Neutrophil (primary cell): Measurements from ENCODE around the gene PHYKPL.

Experiments
- H3K27ac ChIP-seq: fragments of 200-600 bp; sonication (generic); 2 replicates; pipeline ENCODE4 v1.5.1; 2016; ENCODE audit warnings: mild to moderate bottlenecking, moderate library complexity
- H3K27me3 ChIP-seq: fragments of 200-600 bp; sonication (generic); 2 replicates; pipeline ENCODE4 v1.6.0; 2016; ENCODE audit warnings: mild to moderate bottlenecking
- H3K36me3 ChIP-seq: fragments of 200-600 bp; sonication (generic); 2 replicates; pipeline ENCODE4 v1.5.1; 2017
- H3K4me1 ChIP-seq, 2 experiments: fragments of 200-600 bp in 1 of 2; sonication (generic) in 1 of 2; 1 replicate in 1 of 2; 2 replicates in 1 of 2; pipeline versions ENCODE4 v1.5.1 to v1.6.1; 2013 to 2016; ENCODE audit warnings: low read depth in 1 of 2, low read length in 1 of 2, mild to moderate bottlenecking in 1 of 2, moderate library complexity in 1 of 2; ENCODE audit not compliant: control insufficient read depth in 1 of 2, insufficient read depth in 1 of 2
- H3K4me3 ChIP-seq, 2 experiments: fragments of 200-600 bp in 1 of 2; sonication (generic) in 1 of 2; 1 replicate in 1 of 2; 2 replicates in 1 of 2; pipeline ENCODE4 v1.5.1; 2013 to 2016; ENCODE audit warnings: low read depth in 1 of 2, low read length in 1 of 2, mild to moderate bottlenecking in 1 of 2, moderate library complexity in 1 of 2
- H3K9me3 ChIP-seq: fragments of 200-600 bp; sonication (generic); 2 replicates; pipeline ENCODE4 v1.5.1; 2016
- CTCF ChIP-seq: fragments of 200-600 bp; sonication (generic); IDR thresholded peaks from 2 replicates; pipeline ENCODE4 v1.5.1; 2016; ENCODE audit warnings: antibody characterized with exemption

Gene PHYKPL

GRCh38 chr5:178236679-178237078 is 4.1 kb upstream of the PHYKPL start:
- Histone ChIP-seq H3K9me3 (no peaks in the 10 kb centered on the region), H3K4me1 (peaks cover 69 to 86% of the 10 kb centered on the region in 2 experiments), H3K27me3 (no peaks in the 10 kb centered on the region), H3K4me3 (no peak overlapping the region), H3K36me3 (no peaks in the 10 kb centered on the region), H3K27ac (no peak overlapping the region)
- no peak for TF ChIP-seq CTCF

GRCh38 chr5:178236126-178236525 is 3.5 kb upstream of the PHYKPL start:
- peaks cover 69 to 86% of the 10 kb centered on the region in 2 experiments for H3K4me1 ChIP-seq
- TF ChIP-seq CTCF, result no peak
- H3K4me3 ChIP-seq, result no peak overlapping the region
- no peaks in the 10 kb centered on the region for H3K27me3 ChIP-seq
- H3K9me3 ChIP-seq, result no peaks in the 10 kb centered on the region
- H3K36me3 ChIP-seq, result no peaks in the 10 kb centered on the region
- no peak overlapping the region for H3K27ac ChIP-seq

DNA sequence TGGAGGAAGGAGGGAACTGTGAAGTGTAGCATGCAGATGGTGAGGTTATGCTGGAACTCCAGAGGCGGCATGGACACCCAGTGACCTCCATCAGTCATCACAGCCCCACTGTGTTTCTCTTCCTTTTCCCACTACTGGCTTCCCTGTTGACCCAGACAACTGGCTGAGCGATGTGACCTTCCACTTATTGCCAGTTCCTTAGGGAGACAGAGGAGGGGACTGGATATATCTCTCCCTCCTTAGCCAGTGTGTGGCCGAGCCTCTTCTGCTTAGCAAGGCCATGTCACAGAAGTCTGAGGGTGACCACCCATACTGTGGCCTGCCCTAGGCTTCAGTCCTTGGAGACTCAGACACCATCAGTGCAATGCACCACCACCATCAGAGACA is 3.0 kb upstream of the PHYKPL start:
- TF ChIP-seq CTCF, result no peak
- Histone ChIP-seq H3K27ac (peak overlapping the region; percentile 24), H3K27me3 (no peaks in the 10 kb centered on the region), H3K36me3 (no peaks in the 10 kb centered on the region), H3K9me3 (no peaks in the 10 kb centered on the region), H3K4me3 (no peak overlapping the region), H3K4me1 (peaks cover 69 to 86% of the 10 kb centered on the region in 2 experiments)

DNA sequence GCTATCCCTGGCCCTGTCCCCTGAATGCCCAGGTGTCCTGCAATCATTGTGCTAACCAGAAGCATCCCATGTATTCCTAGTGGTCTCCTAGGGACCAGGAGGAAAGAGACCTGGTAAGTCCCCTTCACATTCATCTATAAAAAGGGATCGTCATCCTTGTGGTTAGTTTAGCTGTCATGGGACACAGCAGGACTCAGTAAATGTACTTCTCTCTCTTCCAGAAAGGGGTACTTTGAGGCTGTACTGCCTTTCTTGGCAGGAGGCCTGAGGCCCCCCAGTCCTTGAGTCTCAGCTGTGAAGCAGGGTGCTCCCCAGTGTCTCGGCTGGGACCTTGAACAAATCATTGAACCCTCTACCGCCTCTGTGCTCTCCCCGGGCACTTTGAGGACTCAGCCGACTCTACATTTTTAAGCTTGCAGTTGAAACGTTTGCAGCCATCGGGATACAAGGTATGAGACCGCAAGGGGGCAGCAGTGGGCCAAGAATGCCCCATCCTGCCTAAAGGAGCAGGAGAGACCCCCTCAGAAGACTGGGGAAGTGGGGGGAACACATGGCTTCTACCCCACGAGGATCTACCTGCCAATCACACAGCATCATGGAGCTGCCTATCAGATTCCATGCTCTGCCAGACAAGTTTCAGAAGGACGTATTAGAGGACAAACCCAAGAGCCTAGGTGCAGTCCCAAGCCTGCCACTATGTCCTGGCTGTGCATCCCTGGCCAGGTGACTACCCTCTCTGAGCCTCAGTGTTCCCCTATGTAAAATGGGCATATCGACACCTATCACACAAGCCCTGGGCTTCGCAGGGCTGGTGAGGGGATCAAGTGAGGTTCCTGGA is 2.4 kb upstream of the PHYKPL start:
- Histone ChIP-seq H3K36me3 (peaks cover 1% of the 10 kb centered on the region), H3K27ac (peak overlapping the region; percentile 24), H3K4me3 (no peak overlapping the region), H3K9me3 (no peaks in the 10 kb centered on the region), H3K4me1 (peaks cover 68 to 84% of the 10 kb centered on the region in 2 experiments), H3K27me3 (no peaks in the 10 kb centered on the region)
- peak; percentile 64 for TF ChIP-seq CTCF

GRCh38 chr5:178234121-178234749 is 1.6 kb upstream of the PHYKPL start:
- Histone ChIP-seq H3K36me3 (peaks cover 8% of the 10 kb centered on the region), H3K4me3 (no peak overlapping the region), H3K27ac (peak overlapping the region; percentile 24), H3K4me1 (peaks cover 67 to 77% of the 10 kb centered on the region in 2 experiments), H3K27me3 (no peaks in the 10 kb centered on the region), H3K9me3 (no peaks in the 10 kb centered on the region)
- no peak for TF ChIP-seq CTCF
